ENCODE data around the gene GLG1.

DNA sequence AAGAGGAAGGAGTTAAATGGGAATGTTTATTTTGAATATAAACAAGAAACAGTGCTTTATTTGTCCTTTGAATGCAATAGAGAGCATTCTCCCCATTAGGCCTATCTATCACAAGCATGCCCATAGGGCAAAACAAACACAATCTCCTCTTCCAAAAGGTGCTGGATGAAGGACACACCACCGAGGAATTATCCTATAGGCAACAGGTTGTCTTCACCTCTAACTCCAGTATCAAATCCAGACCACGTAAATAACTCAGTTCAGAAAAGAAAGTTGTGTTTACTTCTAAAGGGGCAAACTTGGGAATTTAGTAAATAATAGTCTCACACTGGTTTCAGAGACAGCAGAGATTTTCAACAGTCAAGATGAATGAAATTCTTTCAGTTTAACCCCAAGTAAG lies 101.9 kb downstream of the GLG1 start:
- no peak for TF ChIP-seq CTCF (IDR thresholded peaks at IDR 0.05; ENCODE audit: low read depth, low read length, poor library complexity, severe bottlenecking)
- no peak for TF ChIP-seq EZH2phosphoT487 (IDR thresholded peaks at IDR 0.05; ENCODE audit: borderline replicate concordance, low read length)

Measured in DOHH2 (cell line).